Neuron (in vitro differentiated cells): ENCODE results near the gene CDC34.

Experiments used
- H2AFZ ChIP-seq: one replicate; pipeline ENCODE4 v1.6.1; 2013; ENCODE audit warnings: low read depth, mild to moderate bottlenecking, inconsistent platforms, low read length, moderate library complexity
- H3K27me3 ChIP-seq: one replicate; pipeline ENCODE4 v1.6.1; 2013; ENCODE audit warnings: low read length; ENCODE audit not compliant: insufficient read depth
- H3K36me3 ChIP-seq: one replicate; pipeline ENCODE4 v1.6.1; 2013; ENCODE audit warnings: low read length; ENCODE audit not compliant: insufficient read depth
- H3K4me1 ChIP-seq: one replicate; pipeline ENCODE4 v1.6.1; 2013; ENCODE audit warnings: low read length; ENCODE audit not compliant: insufficient read depth
- H3K4me3 ChIP-seq: 2 replicates; pipeline ENCODE4 v1.5.1; 2013; ENCODE audit warnings: mild to moderate bottlenecking, low read length, moderate library complexity
- H3K9me3 ChIP-seq: one replicate; pipeline ENCODE4 v1.6.1; 2013; ENCODE audit warnings: low read length

CDC34 gene

DNA sequence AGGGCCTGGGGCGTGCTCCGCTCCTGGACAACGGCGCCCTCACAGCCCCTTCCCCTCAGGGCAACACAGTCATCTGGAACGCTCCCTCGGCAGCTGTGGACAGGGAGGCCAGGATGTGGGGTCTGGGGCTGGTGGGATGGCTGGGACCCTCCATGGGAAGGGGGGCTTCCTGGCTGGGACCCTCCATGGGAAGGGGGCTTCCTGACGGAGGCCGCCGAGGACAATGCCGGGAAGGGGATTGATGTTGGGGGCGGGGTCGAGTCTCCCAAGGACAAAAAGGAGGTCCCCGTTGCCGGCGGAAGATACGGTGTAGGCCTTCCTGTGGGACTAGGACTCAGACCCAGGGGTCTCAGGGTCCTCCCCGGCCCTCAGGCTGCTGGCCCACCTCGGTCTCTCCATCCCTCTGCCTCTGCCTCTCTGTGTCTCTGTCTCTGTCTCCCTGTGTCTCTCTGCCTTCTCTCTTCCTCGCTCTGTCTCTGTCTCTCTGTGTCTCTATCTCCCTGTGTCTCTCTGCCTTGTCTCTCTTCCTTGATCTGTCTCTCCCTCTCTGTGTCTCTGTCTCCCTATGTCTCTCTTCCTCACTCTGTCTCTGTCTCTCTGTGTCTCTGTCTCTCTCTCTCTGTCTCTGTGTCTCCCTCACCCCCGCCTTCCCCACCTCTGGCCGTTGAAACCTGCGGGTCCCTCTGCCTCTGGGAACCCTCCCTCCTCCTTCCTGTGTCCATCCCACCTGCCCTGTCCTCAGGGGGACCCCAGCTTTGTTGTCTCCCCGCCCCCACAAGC, 38.0 kb upstream of the CDC34 start:
- no peak overlapping the region for H3K4me3 ChIP-seq
- H2AFZ ChIP-seq: no peak overlapping the region
- H3K36me3 ChIP-seq: no peaks in the 10 kb centered on the region
- peaks cover 9% of the 10 kb centered on the region for H3K27me3 ChIP-seq
- H3K4me1 ChIP-seq: peaks cover 5% of the 10 kb centered on the region
- H3K9me3 ChIP-seq: peaks cover 3% of the 10 kb centered on the region

DNA sequence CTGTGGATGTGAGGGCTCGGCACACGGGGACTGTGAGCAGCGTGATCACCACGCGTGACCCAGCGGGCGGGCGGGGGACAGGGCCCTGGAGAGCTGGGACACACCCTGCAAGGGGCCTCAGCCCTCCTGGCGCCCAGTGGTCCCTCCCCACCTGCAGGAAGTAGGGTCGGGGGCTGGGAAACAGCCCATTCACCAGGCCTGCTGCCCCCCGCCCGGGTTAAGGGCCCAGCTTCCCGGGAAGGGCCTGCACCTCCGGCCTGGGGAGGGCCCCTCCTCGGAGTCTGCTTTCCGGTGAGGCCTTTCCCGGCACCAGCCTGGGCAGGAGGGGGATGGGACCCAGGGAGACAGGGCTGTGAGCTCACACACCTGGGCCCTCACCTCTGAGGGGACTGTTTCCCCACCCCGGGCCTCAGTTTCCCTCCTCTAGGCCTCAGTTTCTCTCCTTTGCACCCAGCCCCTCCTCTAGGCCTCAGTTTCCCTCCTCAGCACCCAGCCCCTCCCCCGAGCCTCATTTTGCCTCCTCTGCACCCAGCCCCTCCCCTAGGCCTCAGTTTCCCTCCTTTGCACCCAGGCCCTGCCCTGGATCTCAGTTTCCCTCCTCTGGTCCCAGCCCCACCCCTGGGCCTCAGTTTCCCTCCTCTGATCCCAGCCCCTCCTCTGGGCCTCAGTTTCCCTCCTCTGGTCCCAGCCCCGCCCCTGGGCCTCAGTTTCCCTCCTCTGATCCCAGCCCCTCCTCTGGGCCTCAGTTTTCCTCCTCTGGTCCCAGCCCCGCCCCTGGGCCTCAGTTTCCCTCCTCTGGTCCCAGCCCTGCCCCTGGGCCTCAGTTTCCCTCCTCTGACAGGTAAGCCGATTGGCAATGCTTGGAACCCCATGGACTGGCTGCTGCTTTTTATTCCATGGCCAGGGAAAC, 37.1 kb upstream of the CDC34 start:
- Histone ChIP-seq H3K27me3 (peaks cover 16% of the 10 kb centered on the region), H3K9me3 (peaks cover 3% of the 10 kb centered on the region), H3K36me3 (no peaks in the 10 kb centered on the region), H2AFZ (no peak overlapping the region), H3K4me3 (no peak overlapping the region), H3K4me1 (peaks cover 4% of the 10 kb centered on the region)

DNA sequence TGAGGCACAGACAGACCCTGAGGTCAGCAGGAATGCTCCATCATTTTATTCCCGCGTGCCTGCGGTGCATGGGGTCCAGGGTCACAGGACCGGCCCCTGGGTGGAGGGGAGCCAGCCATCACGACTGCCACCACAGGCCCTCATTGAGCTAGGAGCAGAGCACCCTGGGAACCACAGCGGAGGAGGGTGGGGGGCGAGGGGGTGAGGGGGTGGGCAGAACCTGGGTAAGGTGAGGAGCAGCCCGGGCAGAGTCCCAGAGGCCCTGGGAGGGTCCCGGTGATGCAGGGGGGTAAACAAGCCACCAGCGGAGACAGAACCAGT, 36.5 kb upstream of the CDC34 start:
- peaks cover 19% of the 10 kb centered on the region for H3K27me3 ChIP-seq
- peaks cover 3% of the 10 kb centered on the region for H3K9me3 ChIP-seq
- H3K36me3 ChIP-seq: no peaks in the 10 kb centered on the region
- no peaks in the 10 kb centered on the region for H3K4me1 ChIP-seq
- H3K4me3 ChIP-seq: no peak overlapping the region
- no peak overlapping the region for H2AFZ ChIP-seq

DNA sequence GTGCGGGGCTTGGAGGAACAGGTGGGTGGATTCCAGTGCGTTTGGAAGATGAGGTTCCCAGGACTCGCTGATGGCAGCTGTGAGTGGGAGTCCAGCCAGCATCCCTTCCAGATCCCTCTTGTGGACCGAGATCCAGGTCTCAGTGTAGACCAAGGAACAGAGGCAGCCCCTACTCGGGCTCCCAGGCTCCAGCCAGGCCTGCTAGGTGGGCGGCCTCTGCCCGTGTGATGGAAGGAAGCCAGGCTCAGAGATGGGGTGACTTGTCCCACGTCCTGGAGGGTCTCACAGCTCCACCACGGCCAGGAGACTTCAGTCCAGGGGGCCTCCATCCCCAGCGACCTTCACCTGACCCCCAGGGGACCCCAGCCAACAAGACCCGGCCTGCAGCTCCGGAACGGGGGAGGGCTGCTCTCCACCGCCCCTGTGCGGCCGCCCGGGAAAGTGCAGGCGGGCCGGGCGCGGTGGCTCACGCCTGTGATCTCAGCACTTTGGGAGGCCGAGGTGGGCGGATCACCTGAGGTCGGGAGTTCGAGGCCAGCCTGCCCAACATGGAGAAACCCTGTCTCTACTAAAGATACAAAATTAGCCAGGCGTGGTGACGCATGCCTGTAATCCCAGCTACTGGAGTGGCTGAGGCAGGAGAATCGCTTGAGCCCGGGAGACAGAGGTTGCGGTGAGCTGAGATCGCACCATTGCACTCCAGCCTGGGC, 36.0 kb upstream of the CDC34 start:
- no peak overlapping the region for H2AFZ ChIP-seq
- no peak overlapping the region for H3K4me3 ChIP-seq
- peaks cover 20% of the 10 kb centered on the region for H3K27me3 ChIP-seq
- no peaks in the 10 kb centered on the region for H3K4me1 ChIP-seq
- peaks cover 3% of the 10 kb centered on the region for H3K9me3 ChIP-seq
- H3K36me3 ChIP-seq: no peaks in the 10 kb centered on the region

- Histone ChIP-seq H3K4me1 (no peaks in the 10 kb centered on the region), H3K36me3 (no peaks in the 10 kb centered on the region), H3K9me3 (peaks cover 3% of the 10 kb centered on the region), H2AFZ (no peak within 1 kb of the TSS), H3K27me3 (peaks cover 20% of the 10 kb centered on the region), H3K4me3 (no peak within 1 kb of the TSS)
Measured at GRCh38 chr19:496112-496665, 35.4 kb upstream of the CDC34 start, which contains the start of gene MADCAM1. MADCAM1 (plus strand) TSS chr19:496486; CDS start chr19:496500, 14 bp downstream.

DNA sequence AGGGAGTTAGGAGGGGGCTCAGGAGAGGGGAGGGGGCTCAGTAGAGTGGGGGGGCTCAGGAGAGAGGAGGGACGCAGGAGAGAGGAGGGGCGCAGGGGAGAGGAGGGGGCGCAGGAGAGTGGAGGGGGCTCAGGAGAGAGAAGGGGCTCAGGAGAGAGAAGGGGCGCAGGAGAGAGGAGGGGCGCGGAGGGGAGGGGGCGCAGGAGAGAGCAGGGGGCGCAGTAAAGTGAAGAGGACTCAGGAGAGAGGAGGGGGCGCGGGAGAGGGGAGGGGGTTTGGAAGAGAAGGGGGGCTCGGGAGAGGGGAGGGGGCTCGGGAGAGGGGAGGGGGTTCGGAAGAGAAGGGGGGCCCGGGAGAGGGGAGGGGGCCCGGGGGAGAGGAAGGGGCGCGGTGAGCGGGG, 34.6 kb upstream of the CDC34 start:
- H3K9me3 ChIP-seq: peaks cover 3% of the 10 kb centered on the region
- H2AFZ ChIP-seq: no peak overlapping the region
- H3K36me3 ChIP-seq: no peaks in the 10 kb centered on the region
- H3K27me3 ChIP-seq: peaks cover 20% of the 10 kb centered on the region
- H3K4me1 ChIP-seq: no peaks in the 10 kb centered on the region
- H3K4me3 ChIP-seq: no peak overlapping the region

- no peak overlapping the region for H3K4me3 ChIP-seq
- H3K9me3 ChIP-seq: peaks cover 3% of the 10 kb centered on the region
- no peaks in the 10 kb centered on the region for H3K36me3 ChIP-seq
- peaks cover 20% of the 10 kb centered on the region for H3K27me3 ChIP-seq
- no peaks in the 10 kb centered on the region for H3K4me1 ChIP-seq
- no peak overlapping the region for H2AFZ ChIP-seq
Measured at GRCh38 chr19:497491-497868, 34.1 kb upstream of the CDC34 start.

DNA sequence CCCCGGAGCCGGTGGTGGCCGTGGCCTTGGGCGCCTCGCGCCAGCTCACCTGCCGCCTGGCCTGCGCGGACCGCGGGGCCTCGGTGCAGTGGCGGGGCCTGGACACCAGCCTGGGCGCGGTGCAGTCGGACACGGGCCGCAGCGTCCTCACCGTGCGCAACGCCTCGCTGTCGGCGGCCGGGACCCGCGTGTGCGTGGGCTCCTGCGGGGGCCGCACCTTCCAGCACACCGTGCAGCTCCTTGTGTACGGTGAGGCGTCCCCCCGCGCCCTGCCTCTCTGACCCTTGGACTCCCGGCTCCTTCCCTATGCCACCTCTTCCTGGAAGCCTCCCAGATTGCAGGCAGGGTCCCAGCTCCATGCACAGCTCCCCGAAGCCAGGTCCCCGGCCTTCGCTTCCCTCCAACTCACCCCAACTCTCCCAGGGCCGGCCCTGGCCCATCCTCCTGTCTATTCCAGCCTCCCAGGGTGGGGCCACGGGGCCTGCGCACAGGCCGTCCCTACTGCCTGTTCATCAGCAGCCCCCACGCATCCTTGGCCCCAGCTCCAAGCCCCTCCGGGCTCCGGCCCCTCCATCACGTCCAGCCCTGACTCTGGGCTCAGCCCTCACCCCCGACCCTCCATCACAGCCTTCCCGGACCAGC, 33.6 kb upstream of the CDC34 start:
- H3K4me3 ChIP-seq: no peak overlapping the region

GRCh38 chr19:498511-498891, 33.1 kb upstream of the CDC34 start:
- no peaks in the 10 kb centered on the region for H3K36me3 ChIP-seq
- no peaks in the 10 kb centered on the region for H3K9me3 ChIP-seq
- no peaks in the 10 kb centered on the region for H3K4me1 ChIP-seq
- H3K4me3 ChIP-seq: no peak overlapping the region
- H3K27me3 ChIP-seq: peaks cover 20% of the 10 kb centered on the region
- no peak overlapping the region for H2AFZ ChIP-seq

More for the DNA sequence above, 33.6 kb upstream of the CDC34 start:
- Histone ChIP-seq H3K27me3 (peaks cover 20% of the 10 kb centered on the region), H3K9me3 (peaks cover 2% of the 10 kb centered on the region), H2AFZ (no peak overlapping the region), H3K36me3 (no peaks in the 10 kb centered on the region), H3K4me1 (no peaks in the 10 kb centered on the region)

DNA sequence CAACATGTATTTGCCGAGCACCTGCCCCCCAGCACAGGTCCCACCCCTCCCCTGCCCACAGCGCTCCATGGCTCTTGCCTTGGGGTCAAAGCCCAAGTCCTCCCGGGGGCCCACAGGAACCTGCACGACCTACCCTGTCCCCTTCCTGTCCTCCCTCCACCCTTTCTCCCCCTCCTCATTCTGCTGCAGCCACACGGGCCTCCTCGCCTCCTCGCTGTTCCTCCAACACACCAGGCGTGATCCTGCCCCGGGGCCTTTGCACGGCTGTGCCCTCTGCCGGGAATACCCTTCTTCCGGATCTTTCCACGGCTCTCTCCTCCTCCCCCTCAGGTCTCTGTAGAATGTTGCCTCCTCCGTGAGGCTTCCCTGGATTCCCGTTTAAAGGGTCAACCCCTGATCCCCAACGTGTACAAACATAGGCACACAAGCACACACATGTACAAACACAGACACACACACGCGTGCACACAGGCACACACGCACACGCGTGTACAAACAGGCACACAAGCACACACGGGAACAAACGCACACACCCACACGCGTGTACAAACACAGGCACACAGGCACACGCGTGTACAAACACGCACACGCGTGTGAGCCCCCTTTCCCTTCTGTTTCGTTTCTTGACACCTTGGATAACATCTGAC, 32.5 kb upstream of the CDC34 start:
- Histone ChIP-seq H3K4me3 (no peak overlapping the region), H3K27me3 (peaks cover 20% of the 10 kb centered on the region)

DNA sequence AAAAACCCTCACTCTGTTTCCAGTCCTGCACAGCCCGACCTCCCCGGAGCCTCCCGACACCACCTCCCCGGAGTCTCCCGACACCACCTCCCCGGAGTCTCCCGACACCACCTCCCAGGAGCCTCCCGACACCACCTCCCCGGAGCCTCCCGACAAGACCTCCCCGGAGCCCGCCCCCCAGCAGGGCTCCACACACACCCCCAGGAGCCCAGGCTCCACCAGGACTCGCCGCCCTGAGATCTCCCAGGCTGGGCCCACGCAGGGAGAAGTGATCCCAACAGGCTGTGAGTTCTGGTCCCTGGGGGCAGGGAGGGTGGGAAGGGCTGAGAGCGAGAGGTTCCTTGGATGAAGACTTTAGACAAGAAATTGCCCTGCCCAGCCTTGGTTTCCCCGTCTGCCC, 29.9 kb upstream of the CDC34 start:
- Histone ChIP-seq H3K4me1 (peaks cover 2% of the 10 kb centered on the region), H3K4me3 (no peak overlapping the region), H3K36me3 (no peaks in the 10 kb centered on the region), H2AFZ (no peak overlapping the region), H3K27me3 (peaks cover 20% of the 10 kb centered on the region), H3K9me3 (no peaks in the 10 kb centered on the region)

More for the DNA sequence above, 32.5 kb upstream of the CDC34 start:
- no peaks in the 10 kb centered on the region for H3K4me1 ChIP-seq
- no peaks in the 10 kb centered on the region for H3K36me3 ChIP-seq
- no peak overlapping the region for H2AFZ ChIP-seq
- H3K9me3 ChIP-seq: no peaks in the 10 kb centered on the region

GRCh38 chr19:504616-505015, 26.9 kb upstream of the CDC34 start:
- Histone ChIP-seq H3K27me3 (peaks cover 2% of the 10 kb centered on the region), H3K4me3 (no peak overlapping the region), H3K36me3 (no peaks in the 10 kb centered on the region), H3K4me1 (peaks cover 9% of the 10 kb centered on the region), H2AFZ (no peak overlapping the region), H3K9me3 (no peaks in the 10 kb centered on the region)
